ENCODE measurements around the gene EHMT1.
"Not testable (repeated sequence)": the region's sequence is repeated elsewhere in the genome, so short reads cannot be mapped to it uniquely, and the experiment has no call there.

Gene EHMT1

GRCh38 chr9:137795156-137795666, 176.4 kb downstream of the EHMT1 start:
- no peak for DNase-seq

DNA sequence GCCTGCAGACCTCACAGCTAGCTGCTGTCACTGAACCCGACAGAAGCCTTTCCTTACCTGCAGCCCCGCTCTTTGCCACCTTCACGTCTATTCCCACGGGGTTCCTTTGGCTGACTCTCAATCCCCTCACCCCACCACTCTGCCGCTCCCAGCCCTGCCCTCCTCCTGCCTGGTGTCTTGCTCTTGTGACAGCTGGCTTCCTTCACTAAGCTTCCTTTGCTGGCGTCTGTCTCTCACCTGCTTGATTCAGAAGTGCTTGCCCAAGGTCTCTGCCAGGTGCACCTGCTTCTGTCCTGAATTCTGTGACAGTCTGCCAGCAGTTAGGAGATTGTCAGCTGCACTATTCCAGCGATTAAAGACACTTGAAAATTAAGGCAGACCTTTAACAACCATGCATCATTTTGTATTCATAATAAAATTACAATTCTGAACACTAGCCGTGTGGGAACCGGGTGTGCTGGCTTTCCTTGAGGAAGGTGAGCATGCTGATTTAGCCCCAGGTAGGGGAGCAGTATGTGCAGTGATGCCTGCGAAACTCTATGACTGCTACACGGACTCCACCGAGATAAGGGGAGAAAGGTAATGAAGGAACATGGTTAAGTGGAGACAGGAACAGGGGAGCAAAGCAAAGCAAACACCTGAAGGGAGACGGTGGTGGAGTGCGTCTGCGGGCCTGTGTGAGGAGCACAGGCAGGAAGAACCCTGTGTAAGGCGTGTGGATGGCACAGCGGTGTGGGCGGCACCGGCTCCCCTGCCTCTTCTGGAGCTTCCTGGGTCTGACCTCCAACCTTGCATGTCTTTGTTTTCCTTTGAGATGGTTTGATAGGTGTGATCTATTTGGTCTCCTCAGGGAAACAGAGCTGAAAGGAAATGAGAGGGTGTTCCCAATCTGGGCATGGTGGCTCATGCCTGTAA, 178.7 kb downstream of the EHMT1 start:
- no peak for DNase-seq

GRCh38 chr9:137798142-137798541, 179.3 kb downstream of the EHMT1 start:
- DNase-seq, result no peak

DNA sequence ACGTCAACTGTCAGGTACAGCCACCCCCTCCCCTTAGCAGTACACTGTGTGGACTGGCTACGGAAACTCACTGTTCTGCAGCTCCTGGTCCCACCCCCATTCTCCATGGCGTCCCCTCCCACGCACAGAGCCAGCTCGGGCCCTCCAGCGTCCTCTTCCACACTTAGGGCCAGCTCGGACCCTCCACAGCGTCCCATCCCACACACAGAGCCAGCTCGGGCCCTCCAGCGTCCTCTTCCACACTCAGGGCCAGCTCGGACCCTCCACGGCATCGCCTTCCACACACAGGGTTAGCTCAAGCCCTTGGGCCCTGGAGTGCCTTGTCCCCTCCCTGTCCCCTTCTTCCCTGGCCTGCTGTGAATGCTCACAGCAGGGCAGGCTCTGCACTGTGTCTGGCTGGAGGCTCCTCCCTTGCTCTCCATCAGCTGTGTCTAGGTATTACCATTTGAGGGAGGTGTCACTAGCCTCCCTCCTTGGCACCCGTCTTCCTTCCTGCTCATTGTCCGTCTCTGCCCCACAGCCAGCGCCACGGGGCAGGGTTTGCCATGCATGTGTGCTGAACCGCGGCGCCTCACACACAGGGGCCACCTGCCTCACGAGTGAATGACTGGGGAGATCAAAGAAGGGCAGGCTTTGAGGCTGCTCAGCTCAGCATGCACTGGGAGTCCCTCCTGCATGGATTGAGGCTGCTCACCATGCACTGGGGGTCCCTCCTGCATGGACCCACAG, 180.3 kb downstream of the EHMT1 start:
- no peak for DNase-seq

DNA sequence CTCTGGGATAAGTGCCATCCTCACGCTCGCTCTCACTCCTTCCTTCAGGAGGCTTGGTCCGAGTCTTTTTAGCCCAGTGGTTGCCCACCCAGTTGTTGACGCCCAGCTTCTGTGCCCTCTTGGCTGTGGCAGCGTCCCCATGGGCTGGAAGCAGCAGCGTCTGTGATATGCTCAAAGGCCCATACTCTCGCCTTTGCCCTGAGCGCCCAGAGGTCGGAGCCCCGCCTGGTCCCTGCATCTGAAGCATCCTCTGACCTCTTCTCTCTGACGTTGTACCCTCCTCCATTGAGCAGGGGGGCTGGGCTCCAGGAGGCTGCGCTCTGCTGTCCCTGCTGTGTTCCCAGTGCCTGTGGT, 180.8 kb downstream of the EHMT1 start:
- DNase-seq, result no peak

DNA sequence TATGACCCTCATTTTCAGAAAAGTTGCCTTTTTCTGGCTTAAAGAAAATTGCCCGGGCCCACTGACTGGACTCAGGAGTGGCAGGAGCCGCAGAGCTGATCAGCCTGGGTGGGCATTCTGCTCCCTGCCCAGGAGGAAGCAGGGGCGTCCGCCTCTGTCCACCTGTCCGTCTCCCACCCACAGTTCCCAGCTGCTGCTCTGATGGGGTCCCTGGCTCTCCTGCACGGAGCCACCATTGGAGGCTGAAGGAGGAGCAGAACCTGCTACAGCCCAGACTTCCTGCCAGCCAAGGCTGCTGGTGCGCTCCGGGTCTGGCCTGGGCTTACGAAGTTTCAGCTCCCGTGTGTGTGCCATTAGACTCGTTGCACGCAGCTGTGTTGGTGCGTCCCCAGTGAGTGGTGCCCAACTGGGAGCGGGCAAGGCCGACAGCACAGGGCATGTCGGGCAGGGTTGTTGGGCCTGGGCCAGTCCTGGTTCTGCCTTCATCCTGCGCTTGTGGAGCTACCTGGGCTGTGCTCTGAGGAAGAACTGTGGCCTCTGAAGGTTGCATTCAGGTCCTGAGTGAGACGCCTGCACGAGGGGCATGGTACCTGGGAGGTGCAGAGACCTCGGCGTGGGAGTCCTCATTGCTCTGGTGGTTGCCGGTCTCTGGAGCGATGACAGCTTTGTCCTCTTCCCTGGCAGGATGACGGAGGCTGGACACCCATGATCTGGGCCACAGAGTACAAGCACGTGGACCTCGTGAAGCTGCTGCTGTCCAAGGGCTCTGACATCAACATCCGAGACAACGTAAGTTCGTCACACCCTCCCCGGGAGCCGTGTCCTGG, 181.6 kb downstream of the EHMT1 start:
- no peak for DNase-seq

DNA sequence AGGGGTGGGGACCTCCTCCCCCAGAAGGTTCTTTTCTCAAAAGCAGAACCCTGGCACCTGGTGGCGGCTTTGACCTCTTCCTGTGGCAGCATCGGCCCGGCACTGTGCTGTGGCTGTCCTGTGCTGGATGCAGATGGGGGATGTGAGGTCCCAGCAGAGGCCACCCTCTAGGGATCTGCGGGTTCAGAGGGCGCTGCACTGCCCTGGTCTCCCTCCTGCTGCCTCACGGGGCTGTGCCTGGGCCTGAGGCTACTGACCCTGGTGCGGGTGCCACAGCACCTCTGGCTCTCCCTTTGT, 182.2 kb downstream of the EHMT1 start:
- no peak for DNase-seq

DNA sequence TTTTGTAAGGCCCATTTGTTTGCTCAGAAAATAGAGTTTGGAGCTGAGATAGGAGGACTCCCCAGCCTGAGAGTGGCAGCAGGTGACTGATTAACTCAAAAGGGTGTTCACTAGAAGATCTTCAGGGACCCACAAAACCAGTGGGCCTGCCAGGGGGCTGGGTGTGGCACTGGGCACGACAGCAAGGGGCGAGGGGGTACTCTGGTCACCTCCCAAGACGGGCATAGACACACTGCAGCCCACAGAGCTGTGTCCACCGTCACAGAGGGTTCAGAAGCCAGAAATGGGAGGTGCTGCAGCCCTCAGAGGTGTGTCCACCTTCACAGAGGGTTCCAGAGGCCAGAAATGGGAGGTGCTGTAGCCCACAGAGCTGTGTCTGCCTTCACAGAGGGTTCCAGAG, 183.2 kb downstream of the EHMT1 start:
- DNase-seq, result no peak

- DNase-seq, result no peak
These were observed 183.9 kb downstream of the EHMT1 start for GRCh38 chr9:137802521-137803243.

GRCh38 chr9:137804908-137805630, 186.3 kb downstream of the EHMT1 start:
- DNase-seq, result no peak

- DNase-seq, result no peak
These were observed 189.2 kb downstream of the EHMT1 start for GRCh38 chr9:137807721-137808703.

- no peak for DNase-seq
These were observed 190.3 kb downstream of the EHMT1 start for GRCh38 chr9:137809040-137809576.

- not testable (repeated sequence) for DNase-seq
These were observed 191.1 kb downstream of the EHMT1 start for GRCh38 chr9:137809726-137810450.

- DNase-seq, result no peak
These were observed 192.6 kb downstream of the EHMT1 start for GRCh38 chr9:137811283-137811870.

DNA sequence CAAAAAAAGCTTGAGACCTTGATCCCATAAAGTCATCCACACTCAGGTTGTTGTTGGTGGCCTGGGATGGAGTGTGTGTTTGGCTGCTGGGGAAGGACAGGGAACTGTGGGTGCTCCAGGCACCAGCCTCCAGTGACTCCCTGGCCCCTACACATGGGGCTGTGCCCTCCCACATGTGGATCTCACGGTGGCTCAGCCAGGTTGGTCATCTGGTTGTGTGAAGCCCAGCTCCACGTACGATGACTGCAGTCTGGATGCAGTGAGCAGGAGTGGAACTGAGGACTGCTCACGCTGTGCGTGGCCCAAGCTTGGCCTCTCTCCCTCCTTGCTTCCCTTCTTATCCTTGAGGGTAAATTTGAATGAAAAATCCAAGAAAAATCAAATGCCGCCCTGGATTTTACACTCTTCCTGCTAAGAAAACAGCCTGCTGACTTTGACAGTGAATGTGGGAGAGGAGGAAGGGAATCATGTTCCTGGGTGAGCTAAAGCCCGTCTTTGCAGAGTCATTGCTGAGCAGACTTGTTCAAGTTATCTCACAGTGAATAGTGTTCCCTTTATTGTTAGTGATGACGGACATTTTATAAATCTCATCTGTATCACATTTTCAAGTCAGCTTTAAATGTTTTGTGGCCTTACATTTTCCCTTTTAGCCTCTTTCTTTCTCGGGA, 193.7 kb downstream of the EHMT1 start:
- no peak for DNase-seq

- DNase-seq, result no peak
These were observed 194.4 kb downstream of the EHMT1 start for GRCh38 chr9:137813167-137813566.

- DNase-seq, result no peak
These were observed 195.0 kb downstream of the EHMT1 start for GRCh38 chr9:137813651-137814415.

DNA sequence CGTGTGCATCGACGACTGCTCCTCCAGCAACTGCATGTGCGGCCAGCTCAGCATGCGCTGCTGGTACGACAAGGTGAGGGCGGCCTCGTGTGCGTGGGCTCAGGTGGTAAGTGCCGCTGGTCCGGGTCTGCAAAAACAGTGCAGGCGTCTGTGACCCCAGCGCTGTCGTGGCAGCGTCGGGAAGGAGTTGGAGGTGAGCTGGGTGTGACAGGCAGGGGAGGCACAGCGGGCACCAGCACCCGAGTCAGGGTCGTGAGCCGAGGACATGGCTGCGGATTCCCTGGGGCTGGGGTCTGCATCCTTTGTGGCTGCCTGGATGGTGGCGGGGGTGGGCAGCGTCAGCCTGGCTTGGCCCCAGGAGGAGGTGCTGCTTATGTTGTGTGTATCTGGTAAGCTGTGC, 195.6 kb downstream of the EHMT1 start:
- DNase-seq, result no peak
